HG03060 (cell line): ENCODE data around the gene DYNC1H1.

Experiments
- ATAC-seq: cut with Tn5 transposase; IDR thresholded peaks from one replicate; pipeline ENCODE4 v1.9.1; 2021; ENCODE audit warnings: low read depth, moderate number of reproducible peaks; ENCODE audit not compliant: unreplicated experiment

DYNC1H1 gene

DNA sequence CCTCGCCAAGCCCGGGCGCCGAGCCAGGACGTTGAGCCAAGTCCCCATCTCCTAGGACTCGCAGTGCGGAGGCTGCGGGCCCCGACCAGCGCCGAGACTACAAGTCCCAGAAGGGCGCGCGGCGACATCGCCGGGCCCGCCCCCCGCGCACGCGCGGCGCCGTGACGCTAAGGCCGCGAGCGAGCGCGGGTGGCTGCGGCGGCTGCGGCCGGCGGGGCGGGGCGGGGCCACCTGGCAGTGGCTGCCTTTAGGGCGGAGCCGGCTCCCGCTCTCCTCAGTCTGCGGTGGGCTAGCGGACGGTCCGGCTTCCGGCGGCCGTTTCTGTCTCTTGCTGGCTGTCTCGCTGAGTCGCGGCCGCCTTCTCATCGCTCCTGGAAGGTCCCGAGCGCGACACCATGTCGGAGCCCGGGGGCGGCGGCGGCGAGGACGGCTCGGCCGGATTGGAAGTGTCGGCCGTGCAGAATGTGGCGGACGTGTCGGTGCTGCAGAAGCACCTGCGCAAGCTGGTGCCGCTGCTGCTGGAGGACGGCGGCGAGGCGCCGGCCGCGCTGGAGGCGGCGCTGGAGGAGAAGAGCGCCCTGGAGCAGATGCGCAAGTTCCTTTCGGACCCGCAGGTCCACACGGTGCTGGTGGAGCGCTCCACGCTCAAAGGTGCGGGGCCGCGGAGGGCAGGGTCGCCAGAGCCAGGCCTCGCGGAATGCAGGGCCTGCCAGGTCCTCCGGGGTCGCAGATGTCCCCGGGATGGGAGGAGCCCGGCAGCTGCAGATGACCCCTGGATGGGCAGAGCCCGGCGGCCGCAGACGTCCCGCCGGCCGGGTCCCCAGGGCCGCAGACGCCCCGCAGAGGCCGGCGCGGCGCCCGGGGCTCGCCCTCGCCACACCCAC lies at the start of gene DYNC1H1:
Gene DYNC1H1 (plus strand): TSS at position 277 of the 884 bp plus-strand sequence. CDS start 119 bp downstream, at position 396.
- peak; percentile 53 for ATAC-seq

DNA sequence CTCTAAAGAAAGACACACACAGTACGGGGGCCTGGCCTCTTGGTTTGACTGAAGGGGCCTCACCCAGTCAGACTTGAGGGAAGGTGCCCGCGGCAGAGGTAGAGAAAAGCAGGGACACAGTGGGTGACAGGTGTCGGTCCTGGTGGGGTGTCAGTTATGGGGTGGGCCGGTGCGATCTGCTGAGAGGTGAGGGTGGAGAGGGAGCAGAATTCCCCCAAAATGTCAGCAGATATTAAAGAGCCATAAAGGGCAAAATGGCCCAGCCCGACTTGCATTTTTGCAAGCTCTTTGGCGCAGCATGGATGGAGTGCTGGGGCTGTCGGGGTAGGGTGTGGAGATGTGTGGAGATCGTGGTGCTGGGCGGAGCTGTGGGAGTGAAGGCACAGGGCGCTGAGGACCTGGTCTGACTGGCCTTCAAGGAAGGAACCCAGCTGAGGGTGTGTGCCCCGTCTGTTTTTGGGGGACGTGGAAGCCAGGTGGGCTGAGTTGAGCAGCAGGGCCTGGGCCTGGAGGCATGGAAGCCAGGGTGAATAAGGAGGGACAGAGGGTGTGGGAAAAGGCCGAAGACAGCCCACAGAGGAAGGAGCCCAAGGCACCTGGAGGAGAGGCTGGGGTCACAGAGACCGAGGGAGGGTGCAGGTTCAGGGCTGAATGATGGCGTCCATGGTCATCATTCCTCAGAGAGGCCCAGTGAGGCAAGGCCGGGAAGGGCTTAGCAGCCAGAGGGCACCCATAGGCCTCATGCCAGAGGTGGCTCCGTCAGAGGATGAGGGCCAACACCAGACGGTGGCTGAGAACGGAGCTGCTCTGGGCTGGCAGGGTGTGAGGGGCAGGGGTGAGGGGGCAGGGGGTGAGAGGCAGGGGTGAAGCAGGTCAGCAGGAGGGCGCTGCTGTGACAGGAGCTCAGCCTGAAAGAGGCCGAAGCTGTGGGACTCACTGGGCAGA lies 48.2 kb upstream of the DYNC1H1 start:
- no peak for ATAC-seq

DNA sequence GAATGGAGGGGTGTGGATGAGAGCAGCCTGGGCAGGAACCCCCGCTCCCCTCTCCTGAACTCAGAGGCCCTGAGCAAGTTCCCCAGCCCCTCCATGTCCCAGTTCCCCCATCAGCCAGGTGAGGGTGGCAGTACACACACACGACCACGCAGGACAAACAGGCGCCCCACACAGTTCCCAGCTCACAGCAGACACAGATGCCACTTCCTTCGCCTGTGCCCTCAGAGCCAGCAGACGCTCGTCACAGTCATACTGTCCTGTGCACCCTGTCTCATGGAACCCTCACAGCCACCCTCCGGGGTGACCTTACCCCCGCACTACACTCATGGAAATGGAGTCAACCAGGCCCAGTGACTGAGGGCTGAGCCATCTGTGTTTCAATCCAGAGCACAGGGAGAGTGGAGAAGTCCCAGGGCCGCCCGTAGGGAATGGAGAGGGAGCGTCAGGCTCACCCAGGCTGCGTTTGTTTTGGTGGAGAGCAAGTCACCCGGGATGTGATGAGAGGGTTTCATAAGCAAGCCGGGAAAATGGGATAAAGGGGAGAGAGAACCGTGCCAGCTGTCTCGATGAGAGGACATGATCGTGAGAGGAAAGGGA lies 47.5 kb upstream of the DYNC1H1 start:
- no peak for ATAC-seq

DNA sequence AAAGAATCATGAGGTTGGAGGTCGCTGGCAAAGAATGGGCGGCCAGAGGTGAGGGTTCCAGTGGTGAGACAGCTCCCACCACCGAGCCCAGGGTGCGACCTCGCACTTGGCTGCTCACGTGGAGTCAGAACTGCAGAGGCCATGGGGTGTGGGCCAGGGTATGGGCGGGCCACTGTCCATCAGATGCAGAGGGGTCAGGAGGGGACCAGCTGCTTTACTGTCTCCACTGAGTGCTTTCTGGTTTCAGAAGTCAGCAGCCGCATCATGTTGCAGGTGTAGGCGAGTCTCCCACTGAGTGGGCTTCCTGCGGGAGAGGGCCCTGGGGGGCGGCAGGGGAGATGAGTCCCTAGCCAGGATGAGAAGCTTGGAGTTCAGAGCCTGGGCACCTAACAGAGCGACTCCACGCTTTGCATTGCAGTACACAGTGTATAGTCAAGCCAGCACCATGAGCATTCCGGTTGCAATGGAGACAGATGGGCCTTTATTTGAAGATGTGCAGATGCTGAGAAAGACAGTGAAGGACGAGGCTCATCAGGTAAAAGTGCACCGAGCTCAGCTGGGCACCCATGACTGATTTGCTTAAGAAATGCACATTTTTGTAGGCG lies 46.9 kb upstream of the DYNC1H1 start:
- ATAC-seq = no peak

DNA sequence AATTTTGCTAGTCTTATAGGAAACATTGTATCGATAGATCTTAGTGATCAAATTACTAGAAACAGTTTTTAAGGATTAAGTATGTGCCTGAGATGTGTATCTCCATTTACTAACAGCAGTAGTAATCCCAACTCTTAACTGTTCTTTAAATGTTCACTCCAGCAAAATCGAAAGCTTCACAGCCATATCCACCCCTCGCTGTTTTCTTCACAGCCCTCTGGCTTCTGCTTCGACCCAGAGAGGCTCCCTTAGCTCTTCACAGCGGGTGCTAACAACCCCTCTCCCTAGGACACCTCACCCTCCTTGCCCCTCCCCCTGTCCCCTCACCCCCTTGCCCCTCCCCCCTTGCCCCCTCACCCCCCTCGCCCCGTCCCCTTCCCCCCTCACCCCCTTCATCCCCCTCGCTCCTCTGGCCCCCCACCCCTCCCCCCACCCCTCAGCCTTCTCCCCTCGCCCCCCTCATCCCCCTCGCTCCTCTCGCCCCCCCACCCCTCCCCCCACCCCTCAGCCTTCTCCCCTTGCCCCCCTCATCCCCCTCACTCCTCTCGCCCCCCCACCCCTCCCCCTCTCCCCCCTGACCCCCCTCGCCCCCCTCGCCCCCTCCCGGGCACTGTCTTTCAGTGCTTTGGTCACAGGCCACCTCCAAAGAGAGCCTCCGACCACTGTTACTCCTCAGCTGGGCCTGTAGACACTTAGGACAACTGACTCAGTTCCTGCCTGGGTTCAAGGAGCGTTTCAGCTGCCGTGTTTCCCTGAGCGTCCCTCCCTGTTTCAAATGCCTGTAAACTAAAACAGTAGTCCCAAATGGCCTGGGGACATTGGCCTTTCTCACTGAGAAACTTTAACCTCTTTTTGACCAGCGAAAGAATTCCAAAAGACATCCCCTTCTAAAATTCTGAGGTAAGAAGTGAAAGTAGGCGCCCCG lies 46.0 kb upstream of the DYNC1H1 start:
- ATAC-seq = no peak

DNA sequence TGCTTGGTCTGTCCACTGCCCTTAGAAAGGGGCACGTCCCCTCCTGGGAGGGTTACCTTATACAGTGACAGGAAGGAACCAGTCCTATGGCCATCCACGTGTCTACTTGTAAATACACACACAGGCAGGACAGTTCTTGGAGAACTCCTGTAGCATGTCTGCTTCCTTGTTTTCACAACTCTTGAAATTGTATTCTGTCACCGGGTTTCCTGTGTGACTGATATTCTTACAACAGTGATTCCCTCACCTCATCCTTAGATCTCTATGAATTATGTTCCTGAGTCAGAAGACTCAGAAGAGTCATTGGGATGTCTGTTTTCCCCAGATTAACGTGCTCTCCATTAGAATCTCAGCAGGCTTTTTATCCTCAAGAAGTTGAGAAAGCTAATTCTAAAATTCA lies 44.1 kb upstream of the DYNC1H1 start:
- ATAC-seq = no peak

DNA sequence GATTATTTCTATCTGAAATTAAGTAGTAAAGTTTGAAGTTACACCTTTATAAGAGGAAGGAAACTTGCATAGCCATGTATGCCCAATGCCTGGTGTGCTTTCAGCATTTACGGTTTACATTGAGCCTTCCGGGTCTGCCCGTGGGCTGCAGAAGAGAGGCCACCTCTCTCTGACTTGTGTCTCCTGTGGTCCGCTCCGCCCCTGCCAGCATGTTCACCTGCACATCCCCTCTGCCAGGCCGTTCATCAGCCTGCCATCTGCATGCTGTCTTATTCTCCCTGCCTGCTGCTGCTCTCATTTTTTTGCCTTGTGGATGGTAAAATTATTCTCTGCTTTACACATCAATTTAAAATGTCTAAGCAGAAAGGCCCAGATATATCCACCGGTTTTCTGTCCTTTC lies 41.5 kb upstream of the DYNC1H1 start:
- no peak for ATAC-seq

DNA sequence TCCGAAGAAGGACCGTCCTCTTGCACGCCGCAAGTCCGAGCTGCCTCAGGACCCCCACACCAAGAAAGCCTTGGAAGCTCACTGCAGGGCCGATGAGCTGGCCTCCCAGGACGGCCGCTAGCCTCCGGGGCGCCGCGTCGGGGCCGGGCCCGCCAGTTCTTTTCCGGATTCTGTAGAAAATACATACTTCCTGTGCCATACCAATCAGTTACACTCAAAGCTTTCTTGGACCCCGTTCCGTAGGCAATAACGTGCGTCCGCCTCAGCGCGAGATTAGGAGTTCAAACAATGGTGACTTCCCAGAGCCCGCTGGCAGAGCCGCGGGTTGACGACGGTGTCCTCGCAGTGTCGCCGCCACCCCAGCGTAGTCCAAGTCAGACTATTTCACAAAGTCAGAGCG lies 39.2 kb upstream of the DYNC1H1 start:
- ATAC-seq = no peak

DNA sequence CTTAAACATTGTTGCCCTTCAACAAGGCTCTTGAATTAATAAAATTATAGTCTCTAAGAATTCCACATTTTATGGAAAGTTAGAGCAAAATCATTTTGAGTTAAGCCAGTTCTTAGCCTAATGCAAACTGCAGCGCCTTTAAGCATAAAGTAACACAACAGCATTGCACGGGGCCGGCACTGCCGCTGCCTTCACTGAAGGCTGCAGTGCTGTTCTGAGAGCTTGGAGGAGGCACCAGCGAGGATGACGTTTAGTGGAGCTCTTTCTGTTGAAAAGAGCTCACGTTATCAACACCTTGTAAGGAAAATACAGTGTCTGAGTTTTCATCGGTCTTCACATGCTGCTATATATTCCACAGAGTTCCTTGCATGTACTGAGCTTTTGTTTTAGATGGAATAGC lies 38.3 kb upstream of the DYNC1H1 start:
- no peak for ATAC-seq

DNA sequence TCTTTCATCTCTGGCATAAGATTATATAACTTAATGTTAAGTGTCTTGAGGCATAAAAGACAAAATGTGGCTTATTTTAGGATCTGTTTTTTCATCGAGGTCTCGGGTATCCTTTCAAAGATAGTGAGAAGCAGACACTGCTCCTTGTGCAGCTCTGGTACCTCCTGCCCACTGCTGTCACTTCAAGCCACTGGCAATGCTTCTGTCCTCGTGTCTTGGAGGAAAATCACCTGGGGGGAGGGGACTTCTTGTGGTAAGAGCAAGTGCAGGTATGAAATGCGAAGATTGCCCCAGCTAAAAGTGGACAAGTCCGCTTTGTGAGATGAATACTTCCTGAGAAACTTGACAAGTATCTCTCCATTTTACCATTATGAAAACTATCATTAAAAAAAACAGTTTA lies 37.8 kb upstream of the DYNC1H1 start:
- no peak for ATAC-seq

DNA sequence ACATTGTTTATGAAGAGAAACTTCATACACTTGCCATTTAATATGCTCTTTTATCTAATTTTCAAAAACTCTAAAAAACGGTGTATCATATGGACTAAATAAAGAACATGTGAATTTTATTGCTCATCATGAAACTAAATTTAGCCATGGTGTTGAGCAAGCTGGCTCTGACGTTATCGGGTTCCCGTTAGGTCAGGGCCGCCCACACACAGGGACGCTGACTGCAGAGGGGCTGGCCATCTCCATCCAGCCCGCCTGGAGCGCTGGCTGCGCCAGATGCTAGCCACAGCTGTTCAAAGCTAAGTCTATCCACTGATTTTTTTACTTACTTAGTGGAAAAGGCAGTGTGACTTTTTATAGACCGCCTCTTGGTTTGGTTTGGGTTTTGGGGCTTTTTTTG lies 36.5 kb upstream of the DYNC1H1 start:
- ATAC-seq = no peak

DNA sequence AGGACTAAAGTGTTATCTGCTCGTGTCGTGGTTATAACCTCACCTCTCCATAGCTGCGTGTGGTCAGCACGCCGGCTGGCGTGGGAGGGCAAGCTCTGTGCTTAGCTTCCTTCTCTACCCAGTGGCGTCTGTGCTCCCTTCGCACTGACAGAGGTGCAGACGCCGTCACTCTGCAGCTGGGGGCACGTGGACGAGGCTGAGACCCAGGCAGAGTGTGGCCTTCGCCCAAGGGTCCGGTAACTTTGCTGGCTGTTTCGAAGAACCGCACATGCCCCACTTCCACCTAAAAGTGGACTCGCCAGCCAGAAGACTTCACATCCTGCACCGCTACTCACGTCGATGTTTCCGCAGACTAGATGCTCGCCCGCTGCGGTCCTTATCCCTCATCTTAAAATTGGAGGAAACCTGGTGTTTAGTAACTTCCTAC lies 35.9 kb upstream of the DYNC1H1 start:
- no peak for ATAC-seq

DNA sequence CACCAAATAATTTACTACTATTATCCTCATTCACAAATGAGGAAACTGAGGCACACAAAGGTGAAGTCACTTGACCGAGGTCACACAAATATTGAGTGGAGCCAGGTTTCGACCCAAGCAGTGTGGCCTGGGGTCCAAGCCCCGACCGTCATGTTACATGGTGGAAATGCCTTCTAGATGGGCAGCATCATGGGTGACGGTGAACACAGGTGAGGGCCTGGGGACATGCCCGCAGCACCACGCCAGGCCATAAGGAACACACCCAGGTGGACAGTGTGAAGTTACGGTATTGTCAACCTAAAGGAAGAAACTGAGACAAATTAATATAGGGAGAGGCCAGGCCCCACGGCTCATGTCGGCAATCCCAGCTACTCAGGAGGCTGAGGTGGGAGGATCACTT lies 35.3 kb upstream of the DYNC1H1 start:
- no peak for ATAC-seq

DNA sequence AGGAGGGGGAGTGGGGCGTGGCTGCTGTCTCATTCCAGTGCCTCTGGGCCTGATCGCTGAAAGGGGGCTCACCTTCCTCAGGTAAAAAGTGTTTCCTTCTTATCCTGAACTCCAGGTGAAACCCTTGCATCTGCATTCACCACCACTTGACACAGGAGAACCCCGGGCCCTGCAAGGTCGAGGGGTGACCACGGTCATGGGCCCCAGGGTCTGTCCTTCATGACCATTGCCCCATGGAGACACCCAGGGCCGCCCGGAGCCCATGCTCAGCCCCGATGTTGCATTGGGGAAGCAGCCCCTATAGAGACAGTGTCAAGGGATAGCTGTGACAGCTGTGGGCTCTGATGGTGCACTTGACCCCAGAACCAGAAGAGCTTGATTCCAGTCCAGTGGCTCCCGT lies 34.4 kb upstream of the DYNC1H1 start:
- no peak for ATAC-seq

DNA sequence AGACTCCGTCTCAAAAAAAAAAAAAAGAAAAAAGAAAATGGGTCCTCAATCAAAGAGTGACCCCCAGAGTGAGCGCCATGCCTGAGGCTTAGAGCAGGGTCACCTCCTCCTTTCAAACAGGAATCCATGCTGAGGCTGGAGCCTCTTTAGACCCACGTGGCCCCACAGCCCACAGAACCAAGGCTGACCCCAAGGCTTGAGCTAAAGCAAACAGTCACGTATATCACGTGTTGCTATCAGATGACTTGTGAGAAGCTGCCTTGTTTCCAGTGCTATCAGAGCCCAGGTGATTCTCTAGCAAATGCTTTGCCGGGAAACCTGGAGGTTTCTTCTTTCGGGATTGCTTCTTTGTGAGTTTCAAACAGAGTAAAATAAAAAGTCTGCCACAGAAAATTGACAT lies 31.7 kb upstream of the DYNC1H1 start:
- no peak for ATAC-seq

DNA sequence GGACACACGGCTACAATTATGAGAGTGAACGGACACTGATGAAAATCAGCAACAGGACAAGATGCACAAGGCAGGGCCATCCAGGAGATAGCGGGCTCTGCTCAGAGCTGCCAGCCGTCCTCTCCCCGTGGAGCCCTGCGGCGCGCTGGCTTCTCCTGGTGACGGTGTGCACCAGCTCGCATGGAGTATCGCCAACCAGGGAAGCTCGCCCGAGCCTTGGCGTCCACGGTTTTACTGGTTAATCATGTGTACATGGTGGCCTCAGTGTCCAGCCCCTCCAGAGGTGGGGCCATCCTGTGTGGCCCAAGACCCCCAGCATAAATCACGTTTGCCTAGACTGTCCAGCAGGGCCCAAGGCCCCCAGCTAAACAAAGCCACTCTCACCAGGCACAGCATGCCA lies 31.2 kb upstream of the DYNC1H1 start:
- ATAC-seq = no peak

DNA sequence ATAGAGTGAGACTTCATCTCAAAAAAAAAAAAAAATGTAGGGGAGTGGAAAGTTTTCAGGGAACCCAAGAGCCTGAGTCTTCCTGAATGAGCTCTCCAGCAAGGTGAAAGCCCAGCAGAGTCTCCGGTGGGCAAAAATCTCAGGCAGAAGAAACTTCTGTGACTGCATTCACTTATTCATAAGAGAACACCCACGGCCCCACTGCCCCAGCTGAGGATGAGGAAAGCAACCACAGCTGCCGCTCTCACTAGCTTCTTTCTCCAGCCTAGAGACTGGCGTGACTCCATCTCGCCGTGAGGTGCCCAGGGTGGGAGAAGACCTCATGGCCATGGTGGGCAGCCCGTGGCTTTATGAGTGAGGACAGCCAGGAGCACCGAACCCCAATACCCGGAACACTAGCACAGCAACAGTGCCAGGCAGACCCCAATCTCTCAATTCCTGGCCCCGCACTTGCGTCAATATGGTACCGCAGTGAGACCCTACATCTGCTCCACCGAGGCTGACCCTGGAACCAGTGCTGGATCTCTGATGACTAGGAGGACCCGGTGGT lies 29.7 kb upstream of the DYNC1H1 start:
- ATAC-seq = no peak

DNA sequence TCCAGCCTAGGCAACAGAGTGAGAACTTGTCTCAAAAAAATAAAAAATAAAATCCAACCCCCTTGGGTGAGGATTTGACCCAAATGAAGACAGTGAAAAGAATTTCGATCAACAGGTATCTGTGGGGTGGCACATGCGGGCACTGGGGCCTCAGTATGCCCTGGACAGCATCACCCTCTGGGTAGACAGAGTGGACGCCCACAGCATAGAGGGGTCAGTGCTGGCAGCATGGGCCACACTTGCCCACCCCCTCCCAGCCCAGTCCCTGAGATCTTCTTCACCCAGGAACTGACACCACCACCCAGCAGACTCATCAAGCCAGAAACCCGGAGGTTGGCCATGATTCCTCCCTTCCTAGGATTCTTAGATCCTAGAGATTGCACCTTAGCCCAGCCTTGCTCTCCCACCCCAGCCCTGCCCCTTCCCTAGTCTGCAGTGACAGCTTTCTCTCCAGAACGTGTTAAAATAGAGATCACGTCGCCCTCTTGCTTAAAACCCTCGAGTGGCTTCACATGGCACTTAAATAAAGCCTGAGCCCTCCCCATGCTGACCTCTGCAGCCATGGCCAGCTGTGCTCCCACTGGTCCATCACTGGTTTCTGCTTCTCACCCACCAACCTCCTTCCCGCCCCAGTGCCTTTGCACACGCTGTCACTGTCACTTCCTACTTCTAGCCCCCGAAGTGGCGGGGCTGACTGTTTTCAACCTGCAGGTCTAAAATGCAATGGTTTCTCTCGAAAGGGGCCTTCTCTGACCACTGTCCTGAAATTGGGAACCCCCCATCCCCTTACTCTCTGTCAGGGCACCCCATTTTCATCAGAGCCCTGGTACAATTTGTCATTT lies 26.2 kb upstream of the DYNC1H1 start:
- ATAC-seq = no peak
